ENCODE measurements around the gene SPEM2. TPM values are rescaled to one million over a fixed set of nuclear protein-coding genes. Genes with fewer than 3 reads are reported as not detected.

Gene SPEM2
- polyA plus RNA-seq, 2 of the 4 experiments (the other 2 are of a cell fraction): not detected

GRCh38 chr17:7421186-7421585 lies 4.2 kb upstream of the SPEM2 start:
- ChIA-PET POLR2A (interaction anchor here (1.4 kb wide), 1 partner anchor 9 kb away, joined by 3 read pairs; no protein-coding TSS in a partner anchor), CTCF (interaction anchor here (0.7 to 3.3 kb wide), 8 partner anchors 10 to 141 kb away, joined by 3 to 18 read pairs (median 7); partner anchors contain the start of gene SENP3)
- WGBS (ENCODE audit: missing lambda C conversion rate): 94% methylated on average over 14 of the region's 16 CpGs
- Histone ChIP-seq H3K4me2 (no peak overlapping the region), H3K27ac (no peak overlapping the region), H3K4me1 (no peaks in the 10 kb centered on the region), H3K4me3 (no peak overlapping the region), H3K9me3 (no peaks in the 10 kb centered on the region)
- no peak; a peak in 1 of 6 replicates for ATAC-seq
- TF ChIP-seq CBX2 (IDR thresholded peaks at IDR 0.05; ENCODE audit: borderline replicate concordance, low read depth): no peak
- TF ChIP-seq HEYL (CRISPR knock-in tag; IDR thresholded peaks at IDR 0.05): no peak
- TF ChIP-seq KDM5A (IDR thresholded peaks at IDR 0.05): no peak
- no peak for TF ChIP-seq CHD2 (IDR thresholded peaks at IDR 0.05; ENCODE audit: low read length, partially characterized antibody)
- TF ChIP-seq KDM1A (IDR thresholded peaks at IDR 0.05; ENCODE audit: low read depth): no peak
- TF ChIP-seq FOSL2 (IDR thresholded peaks at IDR 0.05): no peak
- no peak for TF ChIP-seq FOSL2 (CRISPR knock-in tag; IDR thresholded peaks at IDR 0.05)
- no peak for TF ChIP-seq HOXB5 (CRISPR knock-in tag; IDR thresholded peaks at IDR 0.05)
- no peak for TF ChIP-seq MAFK (IDR thresholded peaks at IDR 0.05; ENCODE audit: partially characterized antibody)
- TF ChIP-seq BHLHE40 (IDR thresholded peaks at IDR 0.05; ENCODE audit: low read depth, low read length): no peak
- TF ChIP-seq EP300 (IDR thresholded peaks at IDR 0.05): no peak
- no peak for TF ChIP-seq RARB (CRISPR knock-in tag; IDR thresholded peaks at IDR 0.05)
- TF ChIP-seq TFCP2L1 (CRISPR knock-in tag; IDR thresholded peaks at IDR 0.05): no peak
- no peak for TF ChIP-seq GATA3 (IDR thresholded peaks at IDR 0.05; ENCODE audit: borderline replicate concordance)
- no peak for FAIRE-seq
- no peak for DNase-seq (ENCODE audit: low read depth in 1 of 2, low spot score in 1 of 2)

- ATAC-seq (no peak), DNase-seq (ENCODE audit: low read depth in 1 of 2, low spot score in 1 of 2) (no peak), FAIRE-seq (no peak)
- ChIA-PET POLR2A (no interaction called here), CTCF (interaction anchor here (0.9 to 5.7 kb wide), 7 partner anchors 9 to 68 kb away, joined by 3 to 50 read pairs (median 3); partner anchors contain the start of gene TMEM102)
- no peak overlapping the region for H3K4me3 ChIP-seq
- H3K4me2 ChIP-seq: no peak overlapping the region
- TF ChIP-seq GATA3 (IDR thresholded peaks at IDR 0.05; ENCODE audit: borderline replicate concordance) (no peak), EHMT2 (IDR thresholded peaks at IDR 0.05; ENCODE audit: low read depth) (no peak), PHF8 (IDR thresholded peaks at IDR 0.05; ENCODE audit: borderline replicate concordance, low read depth) (no peak), FOXS1 (CRISPR knock-in tag; IDR thresholded peaks at IDR 0.05) (no peak), MAFK (IDR thresholded peaks at IDR 0.05; ENCODE audit: partially characterized antibody) (no peak), PBX3 (IDR thresholded peaks at IDR 0.05) (no peak), CTCF (IDR thresholded peaks at IDR 0.05) (no peak), BCL3 (IDR thresholded peaks at IDR 0.05) (no peak), RCOR1 (IDR thresholded peaks at IDR 0.05; ENCODE audit: low read depth, low read length) (no peak)
- 81% methylated on average over 4 of the region's 4 CpGs for WGBS (ENCODE audit: missing lambda C conversion rate)
- H3K27ac ChIP-seq: no peak overlapping the region
- H3K4me1 ChIP-seq: no peaks in the 10 kb centered on the region
- H3K9me3 ChIP-seq: no peaks in the 10 kb centered on the region
These were observed 1.7 kb upstream of the SPEM2 start for GRCh38 chr17:7423679-7424078.

- H3K9me3 ChIP-seq: no peaks in the 10 kb centered on the region
- ATAC-seq (no peak), DNase-seq (ENCODE audit: low read depth in 1 of 2, low spot score in 1 of 2) (no peak), FAIRE-seq (no peak)
- H3K27ac ChIP-seq: no peak overlapping the region
- H3K4me2 ChIP-seq: no peak overlapping the region
- POLR2A ChIA-PET: interaction anchor here (1.1 to 1.9 kb wide), 2 partner anchors 10 to 22 kb away, joined by 4 to 9 read pairs; partner anchors contain the start of genes TMEM102 and TMEM256
- CTCF ChIA-PET: interaction anchor here (0.5 to 5.7 kb wide), 5 partner anchors 10 to 135 kb away, joined by 3 to 50 read pairs (median 5); partner anchors contain the start of genes TMEM102 and TMEM95
- H3K4me1 ChIP-seq: no peaks in the 10 kb centered on the region
- TF ChIP-seq RFX5 (IDR thresholded peaks at IDR 0.05): no peak
- no peak for TF ChIP-seq MYC (IDR thresholded peaks at IDR 0.05; ENCODE audit: borderline replicate concordance, low read length)
- no peak for TF ChIP-seq HES2 (IDR thresholded peaks at IDR 0.05)
- no peak for TF ChIP-seq FOSL2 (IDR thresholded peaks at IDR 0.05)
- no peak for TF ChIP-seq FOSL2 (CRISPR knock-in tag; IDR thresholded peaks at IDR 0.05)
- no peak for TF ChIP-seq RAD21 (conservative IDR thresholded peaks at IDR 0.05 in 1 of 2, IDR thresholded peaks at IDR 0.05 in 1 of 2)
- TF ChIP-seq FOSB (CRISPR knock-in tag; IDR thresholded peaks at IDR 0.05): no peak
- no peak for TF ChIP-seq ESRRA (IDR thresholded peaks at IDR 0.05; ENCODE audit: borderline replicate concordance, low read length)
- TF ChIP-seq ZC3H11A (IDR thresholded peaks at IDR 0.05): no peak
- no peak for TF ChIP-seq USF2 (IDR thresholded peaks at IDR 0.05)
- no peak for TF ChIP-seq CBX2 (IDR thresholded peaks at IDR 0.05; ENCODE audit: borderline replicate concordance, low read depth)
- WGBS (ENCODE audit: missing lambda C conversion rate): 74% methylated on average over 8 of the region's 8 CpGs
- H3K4me3 ChIP-seq: no peak overlapping the region
These were observed 340 bp downstream of the SPEM2 start for GRCh38 chr17:7425756-7426155.
